A673 (cell line): ENCODE data around the gene NAV2.

Experiments used
- EZH2 ChIP-seq: fragments of 200-600 bp; sonication (generic); IDR thresholded peaks from 2 replicates; pipeline ENCODE4 v1.6.1; 2017; ENCODE audit warnings: borderline replicate concordance, low read depth, mild to moderate bottlenecking, mixed read lengths, antibody characterized with exemption, low read length; ENCODE audit not compliant: poor library complexity, severe bottlenecking
- TF ChIP-seq, protein P1 (sequence below): fragments of 300-800, 200-600 bp; sonication (generic); conservative IDR thresholded peaks from 2 replicates; pipeline ENCODE4 v1.5.1; 2017; ENCODE audit warnings: low read depth, mild to moderate bottlenecking, antibody characterized with exemption, low read length, moderate library complexity, mixed read lengths

GRCh38 chr11:20024172-20024935 lies 311.7 kb downstream of the NAV2 start:
- TF ChIP-seq, protein P1, sequence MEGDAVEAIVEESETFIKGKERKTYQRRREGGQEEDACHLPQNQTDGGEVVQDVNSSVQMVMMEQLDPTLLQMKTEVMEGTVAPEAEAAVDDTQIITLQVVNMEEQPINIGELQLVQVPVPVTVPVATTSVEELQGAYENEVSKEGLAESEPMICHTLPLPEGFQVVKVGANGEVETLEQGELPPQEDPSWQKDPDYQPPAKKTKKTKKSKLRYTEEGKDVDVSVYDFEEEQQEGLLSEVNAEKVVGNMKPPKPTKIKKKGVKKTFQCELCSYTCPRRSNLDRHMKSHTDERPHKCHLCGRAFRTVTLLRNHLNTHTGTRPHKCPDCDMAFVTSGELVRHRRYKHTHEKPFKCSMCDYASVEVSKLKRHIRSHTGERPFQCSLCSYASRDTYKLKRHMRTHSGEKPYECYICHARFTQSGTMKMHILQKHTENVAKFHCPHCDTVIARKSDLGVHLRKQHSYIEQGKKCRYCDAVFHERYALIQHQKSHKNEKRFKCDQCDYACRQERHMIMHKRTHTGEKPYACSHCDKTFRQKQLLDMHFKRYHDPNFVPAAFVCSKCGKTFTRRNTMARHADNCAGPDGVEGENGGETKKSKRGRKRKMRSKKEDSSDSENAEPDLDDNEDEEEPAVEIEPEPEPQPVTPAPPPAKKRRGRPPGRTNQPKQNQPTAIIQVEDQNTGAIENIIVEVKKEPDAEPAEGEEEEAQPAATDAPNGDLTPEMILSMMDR: no peak
- no peak for TF ChIP-seq EZH2
